ENCODE measurements around the gene DOK1. TPM values are rescaled to one million over a fixed set of nuclear protein-coding genes. Genes with fewer than 3 reads are reported as not detected.
A peak's percentile ranks its signal among the peaks of the same experiment; 100 is the strongest.

The DOK1 gene
- total RNA-seq, 1 experiment from 2014 or later: 4.7 TPM

DNA sequence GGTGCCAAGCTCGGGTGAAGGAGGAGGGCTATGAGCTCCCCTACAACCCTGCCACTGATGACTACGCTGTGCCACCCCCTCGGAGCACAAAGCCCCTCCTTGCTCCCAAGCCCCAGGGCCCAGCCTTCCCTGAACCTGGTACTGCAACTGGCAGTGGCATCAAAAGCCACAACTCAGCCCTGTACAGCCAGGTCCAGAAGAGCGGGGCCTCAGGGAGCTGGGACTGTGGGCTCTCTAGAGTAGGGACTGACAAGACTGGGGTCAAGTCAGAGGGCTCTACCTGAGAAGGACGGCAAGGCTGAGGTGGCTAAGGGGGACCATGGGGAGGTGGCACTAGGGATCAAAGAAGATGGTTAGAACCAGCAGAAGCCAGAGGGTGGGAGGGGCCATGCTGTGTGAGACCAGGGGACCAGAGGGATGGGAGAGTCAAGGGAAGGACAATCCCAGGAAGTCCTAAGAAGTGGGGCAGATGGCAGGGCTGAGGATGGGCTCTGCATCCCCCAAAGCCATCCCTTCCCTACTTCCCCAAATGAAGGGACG, 2.4 kb downstream of the DOK1 start:
- H2AFZ ChIP-seq (ENCODE audit: low read length): no peak overlapping the region
- no peak overlapping the region for H3K4me2 ChIP-seq (ENCODE audit: low read length)
- H4K20me1 ChIP-seq (ENCODE audit: low read length): no peaks in the 10 kb centered on the region
- DNase-seq (no peak), ATAC-seq (no peak)
- H3K9ac ChIP-seq (ENCODE audit: low read length): no peak overlapping the region
- no peaks in the 10 kb centered on the region for H3K27me3 ChIP-seq (ENCODE audit: low read length)
- no peaks in the 10 kb centered on the region for H3K9me2 ChIP-seq (replicated peaks; ENCODE audit: low read length)
- H3K4me3 ChIP-seq (ENCODE audit: low read length): no peak overlapping the region
- no peaks in the 10 kb centered on the region for H3K36me3 ChIP-seq (ENCODE audit: low read depth, low read length)
- no peaks in the 10 kb centered on the region for H3F3A ChIP-seq (ENCODE audit: low read length, unreplicated experiment)
- no peak for TF ChIP-seq EZH2 (IDR thresholded peaks at IDR 0.05; ENCODE audit: low read length, unreplicated experiment)
- TF ChIP-seq, protein P1, sequence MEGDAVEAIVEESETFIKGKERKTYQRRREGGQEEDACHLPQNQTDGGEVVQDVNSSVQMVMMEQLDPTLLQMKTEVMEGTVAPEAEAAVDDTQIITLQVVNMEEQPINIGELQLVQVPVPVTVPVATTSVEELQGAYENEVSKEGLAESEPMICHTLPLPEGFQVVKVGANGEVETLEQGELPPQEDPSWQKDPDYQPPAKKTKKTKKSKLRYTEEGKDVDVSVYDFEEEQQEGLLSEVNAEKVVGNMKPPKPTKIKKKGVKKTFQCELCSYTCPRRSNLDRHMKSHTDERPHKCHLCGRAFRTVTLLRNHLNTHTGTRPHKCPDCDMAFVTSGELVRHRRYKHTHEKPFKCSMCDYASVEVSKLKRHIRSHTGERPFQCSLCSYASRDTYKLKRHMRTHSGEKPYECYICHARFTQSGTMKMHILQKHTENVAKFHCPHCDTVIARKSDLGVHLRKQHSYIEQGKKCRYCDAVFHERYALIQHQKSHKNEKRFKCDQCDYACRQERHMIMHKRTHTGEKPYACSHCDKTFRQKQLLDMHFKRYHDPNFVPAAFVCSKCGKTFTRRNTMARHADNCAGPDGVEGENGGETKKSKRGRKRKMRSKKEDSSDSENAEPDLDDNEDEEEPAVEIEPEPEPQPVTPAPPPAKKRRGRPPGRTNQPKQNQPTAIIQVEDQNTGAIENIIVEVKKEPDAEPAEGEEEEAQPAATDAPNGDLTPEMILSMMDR (conservative IDR thresholded peaks at IDR 0.05; ENCODE audit: low read depth, low read length): no peak
- no peak for TF ChIP-seq EZH2phosphoT487 (IDR thresholded peaks at IDR 0.05; ENCODE audit: borderline replicate concordance, low read length)
- no peaks in the 10 kb centered on the region for H3K79me2 ChIP-seq (ENCODE audit: low read length)
- ChIA-PET CTCF (no interaction called here), POLR2A (ENCODE audit: unreplicated experiment) (no interaction called here)
- H3K9me3 ChIP-seq (ENCODE audit: low read length): no peaks in the 10 kb centered on the region
- no peak overlapping the region for H3K27ac ChIP-seq (ENCODE audit: low read length)
- BruUV-seq (replicated peaks): no TSS peak
- peaks cover 9% of the 10 kb centered on the region for H3K4me1 ChIP-seq (ENCODE audit: insufficient read depth, low read length)
- intact Hi-C loops (cut with micrococcal nuclease): no loop called here

GRCh38 chr2:74558284-74559230, 4.0 kb downstream of the DOK1 start:
- no peak overlapping the region for H3K4me3 ChIP-seq (ENCODE audit: low read length)
- H3K27ac ChIP-seq (ENCODE audit: low read length): no peak overlapping the region
- peak; percentile 12; the same call in 1 of the 2 replicates for ATAC-seq
- no peaks in the 10 kb centered on the region for H3F3A ChIP-seq (ENCODE audit: low read length, unreplicated experiment)
- POLR2A ChIA-PET (ENCODE audit: unreplicated experiment): interaction anchor here (0.6 kb wide), 2 partner anchors 32 to 303 kb away, joined by 3 to 5 read pairs; no protein-coding TSS in a partner anchor
- BruUV-seq (replicated peaks): no TSS peak
- peaks cover 9% of the 10 kb centered on the region for H3K4me1 ChIP-seq (ENCODE audit: insufficient read depth, low read length)
- H3K36me3 ChIP-seq (ENCODE audit: low read depth, low read length): no peaks in the 10 kb centered on the region
- H3K4me2 ChIP-seq (ENCODE audit: low read length): no peak overlapping the region
- intact Hi-C loops (cut with micrococcal nuclease): no loop called here
- H3K9ac ChIP-seq (ENCODE audit: low read length): no peak overlapping the region
- H3K27me3 ChIP-seq (ENCODE audit: low read length): no peaks in the 10 kb centered on the region
- H3K9me3 ChIP-seq (ENCODE audit: low read length): no peaks in the 10 kb centered on the region
- H2AFZ ChIP-seq (ENCODE audit: low read length): no peak overlapping the region
- H3K9me2 ChIP-seq (replicated peaks; ENCODE audit: low read length): no peaks in the 10 kb centered on the region
- CTCF ChIA-PET: no interaction called here
- no peaks in the 10 kb centered on the region for H4K20me1 ChIP-seq (ENCODE audit: low read length)
- no peaks in the 10 kb centered on the region for H3K79me2 ChIP-seq (ENCODE audit: low read length)
- TF ChIP-seq EZH2 (IDR thresholded peaks at IDR 0.05; ENCODE audit: low read length, unreplicated experiment): no peak
- no peak for TF ChIP-seq EZH2phosphoT487 (IDR thresholded peaks at IDR 0.05; ENCODE audit: borderline replicate concordance, low read length)
- TF ChIP-seq, protein P1 (conservative IDR thresholded peaks at IDR 0.05; ENCODE audit: low read depth, low read length): no peak
- DNase-seq: peak; percentile 14

DNA sequence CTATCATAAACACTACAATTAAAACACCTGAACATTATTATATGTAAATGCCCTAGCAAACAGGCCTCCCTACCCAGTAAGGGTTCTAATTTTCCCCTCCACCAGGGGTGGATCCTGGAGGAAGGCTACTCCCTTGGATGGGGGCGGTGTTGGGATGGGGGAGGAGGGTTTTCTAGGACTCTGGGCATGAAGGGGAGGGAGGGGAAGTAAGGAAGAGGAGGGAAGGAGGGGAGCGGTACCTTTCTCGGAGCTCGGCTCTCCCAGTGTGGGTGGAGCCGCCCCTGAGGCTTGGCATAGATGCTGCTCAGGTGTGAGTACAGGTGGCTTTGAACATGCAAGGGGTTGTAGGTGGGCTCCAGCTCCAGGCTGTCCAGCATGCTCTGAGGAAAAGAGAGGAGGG, 5.4 kb downstream of the DOK1 start:
- BruUV-seq (replicated peaks): no TSS peak
- no peak overlapping the region for H3K9ac ChIP-seq (ENCODE audit: low read length)
- ATAC-seq: no peak

More for the DNA sequence above, 5.4 kb downstream of the DOK1 start:
- H3K36me3 ChIP-seq (ENCODE audit: low read depth, low read length): no peaks in the 10 kb centered on the region
- H3K4me2 ChIP-seq (ENCODE audit: low read length): no peak overlapping the region
- no peak for TF ChIP-seq EZH2 (IDR thresholded peaks at IDR 0.05; ENCODE audit: low read length, unreplicated experiment)
- TF ChIP-seq, protein P1 (conservative IDR thresholded peaks at IDR 0.05; ENCODE audit: low read depth, low read length): no peak
- no peak for TF ChIP-seq EZH2phosphoT487 (IDR thresholded peaks at IDR 0.05; ENCODE audit: borderline replicate concordance, low read length)
- intact Hi-C loops (cut with micrococcal nuclease): no loop called here
- ChIA-PET CTCF (no interaction called here), POLR2A (ENCODE audit: unreplicated experiment) (no interaction called here)
- H3F3A ChIP-seq (ENCODE audit: low read length, unreplicated experiment): no peaks in the 10 kb centered on the region
- no peaks in the 10 kb centered on the region for H3K79me2 ChIP-seq (ENCODE audit: low read length)
- H3K27me3 ChIP-seq (ENCODE audit: low read length): no peaks in the 10 kb centered on the region
- no peak overlapping the region for H3K27ac ChIP-seq (ENCODE audit: low read length)
- no peaks in the 10 kb centered on the region for H4K20me1 ChIP-seq (ENCODE audit: low read length)
- no peaks in the 10 kb centered on the region for H3K9me2 ChIP-seq (replicated peaks; ENCODE audit: low read length)
- H3K9me3 ChIP-seq (ENCODE audit: low read length): no peaks in the 10 kb centered on the region
- H3K4me1 ChIP-seq (ENCODE audit: insufficient read depth, low read length): peaks cover 9% of the 10 kb centered on the region
- DNase-seq: no peak
- H3K4me3 ChIP-seq (ENCODE audit: low read length): no peak overlapping the region
- no peak overlapping the region for H2AFZ ChIP-seq (ENCODE audit: low read length)
